Endodermal cell (in vitro differentiated cells): ENCODE measurements around the gene ATG2A. TPM values are rescaled to one million over a fixed set of nuclear protein-coding genes. Genes with fewer than 3 reads are reported as not detected.

Experiments
- DNase-seq: peaks from one replicate; pipeline ENCODE4 v3.0.0-alpha.2; 2017
- H3K27ac ChIP-seq: 2 replicates; pipeline ENCODE4 v1.5.1; 2013; ENCODE audit warnings: mild to moderate bottlenecking, low read depth, low read length, moderate library complexity
- H3K27me3 ChIP-seq: 2 replicates; pipeline ENCODE4 v1.6.1; 2013; ENCODE audit warnings: mild to moderate bottlenecking, low read length, moderate library complexity; ENCODE audit not compliant: insufficient read depth, control insufficient read depth, poor library complexity, severe bottlenecking
- H3K36me3 ChIP-seq: 2 replicates; pipeline ENCODE4 v1.7.0; 2013; ENCODE audit warnings: mild to moderate bottlenecking, low read length, moderate library complexity; ENCODE audit not compliant: control insufficient read depth, insufficient read depth
- H3K4me1 ChIP-seq: one replicate; pipeline ENCODE4 v1.7.0; 2013; ENCODE audit warnings: low read length; ENCODE audit not compliant: control insufficient read depth, insufficient read depth
- H3K4me3 ChIP-seq: 2 replicates; pipeline ENCODE4 v1.5.1; 2013; ENCODE audit warnings: mild to moderate bottlenecking, low read length, moderate library complexity
- H3K9ac ChIP-seq: 2 replicates; pipeline ENCODE4 v1.6.1; 2013; ENCODE audit warnings: mild to moderate bottlenecking, low read length, moderate library complexity; ENCODE audit not compliant: poor library complexity, severe bottlenecking; ENCODE audit errors: extremely low read depth
- H3K9me3 ChIP-seq: 2 replicates; pipeline ENCODE4 v1.6.1; 2013; ENCODE audit warnings: mild to moderate bottlenecking, low read length, moderate library complexity; ENCODE audit not compliant: control insufficient read depth
- H3K27ac Mint-ChIP-seq: 2 replicates; pipeline ENCODE4 v1.8.0; 2020; ENCODE audit warnings: mixed read lengths
- H3K27me3 Mint-ChIP-seq: 2 replicates; pipeline ENCODE4 v1.8.0; 2021; ENCODE audit warnings: mild to moderate bottlenecking, mixed read lengths; ENCODE audit not compliant: insufficient read depth
- H3K36me3 Mint-ChIP-seq: 2 replicates; pipeline ENCODE4 v1.8.0; 2020; ENCODE audit warnings: low read depth, mixed read lengths
- H3K4me1 Mint-ChIP-seq: 2 replicates; pipeline ENCODE4 v1.8.0; 2020; ENCODE audit warnings: mixed read lengths
- H3K4me3 Mint-ChIP-seq: 2 replicates; pipeline ENCODE4 v1.8.0; 2020; ENCODE audit warnings: mild to moderate bottlenecking, moderate library complexity, mixed read lengths
- H3K9me3 Mint-ChIP-seq: 2 replicates; pipeline ENCODE4 v1.8.0; 2020; ENCODE audit warnings: mild to moderate bottlenecking, mixed read lengths
- WGBS, 2 experiments: methylation state at CpG; one replicate each; pipeline versions ENCODE4 v1.1.5 to v1.1.7; 2013; ENCODE audit warnings: missing lambda C conversion rate in 2 of 2, mixed read lengths in 1 of 2; ENCODE audit not compliant: insufficient coverage in 1 of 2, insufficient read length in 1 of 2; 5-methylcytosine and 5-hydroxymethylcytosine counted together
- total RNA-seq, 2 donors: library from RNA; stranded (reverse); fragmentation: NEBNext Ultra II Directional in 1 of 2; extraction: Animal tissue kit (Norgen Biotek cat#: 25700) in 1 of 2; gene quantifications; 2 replicates in 1 of 2; 3 replicates in 1 of 2; pipeline ENCODE4 v1.2.1, GENCODE V29; 2021
- TF ChIP-seq, protein P1 (sequence below): fragments of 200-600 bp; sonication (generic); conservative IDR thresholded peaks from 2 replicates; pipeline ENCODE4 v1.5.0; 2021; ENCODE audit warnings: antibody characterized with exemption, mild to moderate bottlenecking

ATG2A gene
- total RNA-seq, 2 donors from 2014 or later = 17.0 to 23.0 TPM

- Histone ChIP-seq H3K27me3 (no peaks in the 10 kb centered on the region), H3K9me3 (no peaks in the 10 kb centered on the region), H3K9ac (no peak overlapping the region), H3K27ac (no peak overlapping the region), H3K36me3 (no peaks in the 10 kb centered on the region), H3K4me3 (no peak overlapping the region), H3K4me1 (no peaks in the 10 kb centered on the region)
- H3K27ac Mint-ChIP-seq = no peak overlapping the region
- DNase-seq = no peak
- peaks cover 8% of the 10 kb centered on the region for H3K27me3 Mint-ChIP-seq
- peaks cover 28% of the 10 kb centered on the region for H3K4me1 Mint-ChIP-seq
- no peaks in the 10 kb centered on the region for H3K36me3 Mint-ChIP-seq
- 92 to 95% methylated on average over 11 to 14 of the region's 14 CpGs for WGBS, 2 experiments
- H3K4me3 Mint-ChIP-seq = peak overlapping the region; percentile 88
- TF ChIP-seq, protein P1, sequence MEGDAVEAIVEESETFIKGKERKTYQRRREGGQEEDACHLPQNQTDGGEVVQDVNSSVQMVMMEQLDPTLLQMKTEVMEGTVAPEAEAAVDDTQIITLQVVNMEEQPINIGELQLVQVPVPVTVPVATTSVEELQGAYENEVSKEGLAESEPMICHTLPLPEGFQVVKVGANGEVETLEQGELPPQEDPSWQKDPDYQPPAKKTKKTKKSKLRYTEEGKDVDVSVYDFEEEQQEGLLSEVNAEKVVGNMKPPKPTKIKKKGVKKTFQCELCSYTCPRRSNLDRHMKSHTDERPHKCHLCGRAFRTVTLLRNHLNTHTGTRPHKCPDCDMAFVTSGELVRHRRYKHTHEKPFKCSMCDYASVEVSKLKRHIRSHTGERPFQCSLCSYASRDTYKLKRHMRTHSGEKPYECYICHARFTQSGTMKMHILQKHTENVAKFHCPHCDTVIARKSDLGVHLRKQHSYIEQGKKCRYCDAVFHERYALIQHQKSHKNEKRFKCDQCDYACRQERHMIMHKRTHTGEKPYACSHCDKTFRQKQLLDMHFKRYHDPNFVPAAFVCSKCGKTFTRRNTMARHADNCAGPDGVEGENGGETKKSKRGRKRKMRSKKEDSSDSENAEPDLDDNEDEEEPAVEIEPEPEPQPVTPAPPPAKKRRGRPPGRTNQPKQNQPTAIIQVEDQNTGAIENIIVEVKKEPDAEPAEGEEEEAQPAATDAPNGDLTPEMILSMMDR = no peak
- H3K9me3 Mint-ChIP-seq = no peaks in the 10 kb centered on the region
Measured at GRCh38 chr11:64880240-64881001, 36.6 kb downstream of the ATG2A start.

- no peaks in the 10 kb centered on the region for H3K27me3 ChIP-seq
- H3K9me3 Mint-ChIP-seq = no peaks in the 10 kb centered on the region
- DNase-seq = no peak
- H3K4me1 Mint-ChIP-seq = peaks cover 28% of the 10 kb centered on the region
- H3K4me1 ChIP-seq = no peaks in the 10 kb centered on the region
- WGBS, 2 experiments = 14 to 27% methylated on average over 6 to 16 of the region's 16 CpGs
- H3K4me3 ChIP-seq = peak overlapping the region; percentile 93
- no peaks in the 10 kb centered on the region for H3K9me3 ChIP-seq
- H3K36me3 Mint-ChIP-seq = peaks cover 2% of the 10 kb centered on the region
- TF ChIP-seq, protein P1 = no peak
- H3K4me3 Mint-ChIP-seq = peak overlapping the region; percentile 88
- peak overlapping the region; percentile 80 for H3K9ac ChIP-seq
- H3K36me3 ChIP-seq = peaks cover under 1% of the 10 kb centered on the region
- H3K27ac Mint-ChIP-seq = peak overlapping the region; percentile 95
- peak overlapping the region; percentile 83 for H3K27ac ChIP-seq
- peaks cover 8% of the 10 kb centered on the region for H3K27me3 Mint-ChIP-seq
Measured at GRCh38 chr11:64879244-64879900, 37.6 kb downstream of the ATG2A start.

GRCh38 chr11:64878494-64879243 is 38.3 kb downstream of the ATG2A start, which contains the start of gene EHD1:
Gene EHD1 (minus strand): TSS chr11:64878621. CDS start chr11:64878464, 157 bp downstream.
- peak; percentile 99 for DNase-seq
- Histone ChIP-seq H3K4me3 (peak within 1 kb of the TSS; percentile 96), H3K4me1 (no peaks in the 10 kb centered on the region), H3K27me3 (no peaks in the 10 kb centered on the region), H3K36me3 (peaks cover 3% of the 10 kb centered on the region), H3K9me3 (no peaks in the 10 kb centered on the region), H3K27ac (peak within 1 kb of the TSS; percentile 83), H3K9ac (peak within 1 kb of the TSS; percentile 80)
- Mint-ChIP-seq H3K36me3 (peaks cover 4% of the 10 kb centered on the region), H3K9me3 (no peaks in the 10 kb centered on the region), H3K27ac (peak within 1 kb of the TSS; percentile 95), H3K27me3 (peaks cover 3% of the 10 kb centered on the region), H3K4me3 (peak within 1 kb of the TSS; percentile 88), H3K4me1 (peaks cover 28% of the 10 kb centered on the region)
- TF ChIP-seq, protein P1 = peak; percentile 68
- 0 to 1% methylated on average over 28 to 75 of the region's 75 CpGs for WGBS, 2 experiments
